Measurements from ENCODE around the gene AXIN1.
A peak's percentile ranks its signal among the peaks of the same experiment; 100 is the strongest.
"Not testable (repeated sequence)": the region's sequence is repeated elsewhere in the genome, so short reads cannot be mapped to it uniquely, and the experiment has no call there.

AXIN1 gene

GRCh38 chr16:379961-380761 lies 27.6 kb upstream of the AXIN1 start:
- H3K4me1 ChIP-seq (ENCODE audit: control insufficient read depth, insufficient read depth, low read length) = peaks cover 16% of the 10 kb centered on the region
- H3K9ac ChIP-seq (ENCODE audit: low read depth, low read length) = no peak overlapping the region
- H3K9me3 ChIP-seq (ENCODE audit: control insufficient read depth, insufficient read depth, low read length) = no peaks in the 10 kb centered on the region
- H3K27me3 ChIP-seq (ENCODE audit: control insufficient read depth, insufficient read depth, low read length) = no peaks in the 10 kb centered on the region
- peaks cover 27% of the 10 kb centered on the region for H3K36me3 ChIP-seq (ENCODE audit: control insufficient read depth, insufficient read depth, low read length)
- peak overlapping the region; percentile 39 for H3K27ac ChIP-seq (ENCODE audit: low read depth, low read length)
- H3K4me3 ChIP-seq (ENCODE audit: low read depth, low read length) = peak overlapping the region; percentile 84; the same call in 1 of the 2 replicates

DNA sequence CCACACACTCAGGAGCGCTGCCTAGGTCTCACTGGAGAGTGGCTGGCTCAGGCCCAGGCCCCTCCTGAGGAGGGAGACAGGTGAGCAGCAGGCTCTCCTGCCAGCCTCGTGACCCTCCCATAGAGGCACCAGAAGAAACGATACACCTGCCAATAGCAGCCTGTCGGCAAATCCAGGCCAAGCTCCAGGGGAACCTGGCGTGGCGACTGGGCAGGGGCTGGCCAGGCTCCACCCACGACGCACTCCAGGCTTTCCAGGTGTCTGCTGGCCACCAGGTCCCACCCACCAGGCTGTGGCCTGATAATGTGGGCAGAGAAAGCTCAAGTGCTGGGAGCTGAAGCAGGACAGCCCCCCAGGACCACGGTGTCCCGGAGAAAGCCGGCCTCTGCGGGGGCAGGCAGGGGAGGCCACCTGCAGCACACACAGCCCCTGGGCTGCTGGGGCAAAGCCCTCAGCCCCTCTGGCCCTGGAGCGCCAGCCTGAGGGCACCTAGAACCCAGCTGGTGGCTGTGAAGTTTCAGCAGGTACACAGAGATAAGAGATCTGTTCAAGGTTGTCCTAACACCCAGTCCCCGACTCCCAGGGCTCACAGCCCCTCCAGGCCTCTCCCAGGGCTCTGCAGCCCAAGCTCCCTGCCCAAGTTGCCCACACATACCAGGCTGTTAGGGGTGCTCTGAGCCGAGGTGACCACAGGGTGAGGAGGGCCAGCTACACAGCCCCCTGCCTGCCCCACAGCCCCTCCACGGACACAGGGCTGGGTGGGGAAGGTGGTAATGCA lies 26.8 kb upstream of the AXIN1 start:
- peaks cover 35% of the 10 kb centered on the region for H3K36me3 ChIP-seq (ENCODE audit: control insufficient read depth, insufficient read depth, low read length)
- H3K27ac ChIP-seq (ENCODE audit: low read depth, low read length) = peak overlapping the region; percentile 39
- H3K4me1 ChIP-seq (ENCODE audit: control insufficient read depth, insufficient read depth, low read length) = peaks cover 16% of the 10 kb centered on the region
- no peak overlapping the region; the same call in 1 of the 2 replicates for H3K4me3 ChIP-seq (ENCODE audit: low read depth, low read length)
- H3K9me3 ChIP-seq (ENCODE audit: control insufficient read depth, insufficient read depth, low read length) = no peaks in the 10 kb centered on the region
- H3K27me3 ChIP-seq (ENCODE audit: control insufficient read depth, insufficient read depth, low read length) = no peaks in the 10 kb centered on the region
- no peak overlapping the region for H3K9ac ChIP-seq (ENCODE audit: low read depth, low read length)

- Histone ChIP-seq H3K27ac (ENCODE audit: low read depth, low read length) (no peak overlapping the region), H3K9ac (ENCODE audit: low read depth, low read length) (no peak overlapping the region), H3K9me3 (ENCODE audit: control insufficient read depth, insufficient read depth, low read length) (no peaks in the 10 kb centered on the region), H3K4me3 (ENCODE audit: low read depth, low read length) (no peak overlapping the region), H3K27me3 (ENCODE audit: control insufficient read depth, insufficient read depth, low read length) (no peaks in the 10 kb centered on the region), H3K36me3 (ENCODE audit: control insufficient read depth, insufficient read depth, low read length) (peaks cover 40% of the 10 kb centered on the region), H3K4me1 (ENCODE audit: control insufficient read depth, insufficient read depth, low read length) (peaks cover 12% of the 10 kb centered on the region)
Observed at GRCh38 chr16:378821-379182, 26.3 kb upstream of the AXIN1 start.

DNA sequence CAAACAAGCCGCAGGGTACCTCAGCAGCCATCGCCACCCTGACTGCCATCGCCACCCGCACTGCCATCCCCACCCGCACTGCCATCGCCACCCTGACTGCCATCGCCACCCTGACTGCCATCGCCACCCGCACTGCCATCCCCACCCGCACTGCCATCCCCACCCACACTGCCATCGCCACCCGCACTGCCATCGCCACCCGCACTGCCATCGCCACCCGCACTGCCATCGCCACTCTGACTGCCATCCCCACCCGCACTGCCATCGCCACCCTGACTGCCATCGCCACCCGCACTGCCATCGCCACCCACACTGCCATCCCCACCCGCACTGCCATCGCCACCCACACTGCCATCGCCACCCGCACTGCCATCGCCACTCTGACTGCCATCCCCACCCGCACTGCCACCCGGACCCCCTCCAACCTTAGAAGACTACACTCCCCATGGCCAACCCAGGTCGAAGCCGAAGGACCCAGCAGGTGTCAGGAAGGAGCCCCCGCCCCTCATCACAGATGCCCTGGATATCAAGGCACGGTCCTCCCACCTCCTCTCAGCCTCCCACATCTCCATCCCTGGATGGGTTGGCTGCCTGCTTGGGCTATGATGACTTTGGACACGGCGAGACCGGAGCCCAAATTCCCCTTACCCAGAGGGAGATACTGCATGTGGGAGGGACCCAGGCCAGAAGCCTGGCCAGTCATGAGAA lies 25.7 kb upstream of the AXIN1 start:
- H3K36me3 ChIP-seq (ENCODE audit: control insufficient read depth, insufficient read depth, low read length) = peaks cover 45% of the 10 kb centered on the region
- H3K27me3 ChIP-seq (ENCODE audit: control insufficient read depth, insufficient read depth, low read length); H3K4me1 ChIP-seq (ENCODE audit: control insufficient read depth, insufficient read depth, low read length); H3K4me3 ChIP-seq (ENCODE audit: low read depth, low read length); H3K9me3 ChIP-seq (ENCODE audit: control insufficient read depth, insufficient read depth, low read length); H3K27ac ChIP-seq (ENCODE audit: low read depth, low read length); H3K9ac ChIP-seq (ENCODE audit: low read depth, low read length): not testable (repeated sequence)

- Histone ChIP-seq H3K27me3 (ENCODE audit: control insufficient read depth, insufficient read depth, low read length) (no peaks in the 10 kb centered on the region), H3K36me3 (ENCODE audit: control insufficient read depth, insufficient read depth, low read length) (peaks cover 53% of the 10 kb centered on the region), H3K27ac (ENCODE audit: low read depth, low read length) (no peak overlapping the region), H3K9me3 (ENCODE audit: control insufficient read depth, insufficient read depth, low read length) (no peaks in the 10 kb centered on the region), H3K9ac (ENCODE audit: low read depth, low read length) (no peak overlapping the region), H3K4me1 (ENCODE audit: control insufficient read depth, insufficient read depth, low read length) (peaks cover 7% of the 10 kb centered on the region; the same call in 1 of the 2 replicates), H3K4me3 (ENCODE audit: low read depth, low read length) (no peak overlapping the region)
Observed at GRCh38 chr16:377419-377951, 25.0 kb upstream of the AXIN1 start.

DNA sequence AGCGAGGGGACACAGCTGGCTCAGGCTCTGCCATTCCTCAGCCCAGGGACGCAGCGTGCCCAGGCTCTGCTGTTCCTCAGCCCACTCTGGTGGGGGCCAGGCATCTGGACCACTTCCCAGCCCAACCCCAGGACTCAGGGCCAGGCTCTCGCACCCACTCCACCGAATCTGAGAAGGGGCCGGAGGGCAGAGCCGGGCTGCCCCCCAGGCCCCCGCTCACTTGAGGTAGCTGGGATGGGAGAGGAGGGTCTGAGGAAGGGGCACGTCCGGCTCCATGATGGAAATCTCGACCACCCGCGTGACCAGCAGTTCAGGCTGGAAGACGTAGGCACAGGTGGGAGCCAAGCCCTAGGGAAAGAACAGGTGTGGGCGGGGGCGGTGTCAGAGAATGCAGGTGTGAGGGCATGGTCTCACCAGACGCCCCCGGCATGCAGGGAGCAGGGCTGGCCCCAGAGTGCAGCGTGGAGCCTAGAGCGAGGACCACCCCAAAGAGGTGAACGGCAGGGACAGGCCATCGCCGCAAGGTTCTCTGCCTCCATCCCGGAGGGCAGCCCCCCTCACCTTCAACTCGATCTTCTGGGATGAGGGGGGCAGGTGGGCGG lies 24.4 kb upstream of the AXIN1 start:
- Histone ChIP-seq H3K9ac (ENCODE audit: low read depth, low read length) (no peak overlapping the region), H3K27me3 (ENCODE audit: control insufficient read depth, insufficient read depth, low read length) (no peaks in the 10 kb centered on the region), H3K4me1 (ENCODE audit: control insufficient read depth, insufficient read depth, low read length) (peaks cover 7% of the 10 kb centered on the region; the same call in 1 of the 2 replicates), H3K27ac (ENCODE audit: low read depth, low read length) (no peak overlapping the region), H3K9me3 (ENCODE audit: control insufficient read depth, insufficient read depth, low read length) (no peaks in the 10 kb centered on the region), H3K36me3 (ENCODE audit: control insufficient read depth, insufficient read depth, low read length) (peaks cover 59% of the 10 kb centered on the region), H3K4me3 (ENCODE audit: low read depth, low read length) (no peak overlapping the region)

- Histone ChIP-seq H3K9ac (ENCODE audit: low read depth, low read length) (no peak overlapping the region), H3K27me3 (ENCODE audit: control insufficient read depth, insufficient read depth, low read length) (no peaks in the 10 kb centered on the region), H3K27ac (ENCODE audit: low read depth, low read length) (no peak overlapping the region), H3K4me1 (ENCODE audit: control insufficient read depth, insufficient read depth, low read length) (peaks cover 7% of the 10 kb centered on the region; the same call in 1 of the 2 replicates), H3K9me3 (ENCODE audit: control insufficient read depth, insufficient read depth, low read length) (no peaks in the 10 kb centered on the region), H3K4me3 (ENCODE audit: low read depth, low read length) (no peak overlapping the region), H3K36me3 (ENCODE audit: control insufficient read depth, insufficient read depth, low read length) (peaks cover 65% of the 10 kb centered on the region)
Observed at GRCh38 chr16:375927-376816, 23.6 kb upstream of the AXIN1 start.

DNA sequence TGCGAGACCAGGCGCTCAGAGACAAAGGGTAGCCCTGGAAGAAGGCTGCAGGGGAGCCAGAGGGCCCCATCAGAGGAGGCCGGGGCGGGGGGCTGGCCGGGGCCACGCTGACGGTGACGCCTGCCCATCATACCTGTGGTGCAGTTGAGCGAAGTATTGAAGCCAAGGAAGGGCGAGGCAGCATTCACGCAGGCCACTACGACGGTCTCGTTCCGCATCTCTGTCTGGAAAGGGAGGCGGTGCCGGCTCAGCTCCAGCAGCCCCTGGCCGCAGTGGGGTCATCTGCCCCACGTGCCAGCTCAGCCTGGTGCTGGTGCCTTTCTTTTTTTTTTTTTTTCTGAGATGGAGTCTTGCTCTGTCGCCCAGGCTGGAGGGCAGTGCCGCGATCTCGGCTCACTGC lies 22.7 kb upstream of the AXIN1 start:
- Histone ChIP-seq H3K9me3 (ENCODE audit: control insufficient read depth, insufficient read depth, low read length) (no peaks in the 10 kb centered on the region), H3K4me3 (ENCODE audit: low read depth, low read length) (no peak overlapping the region), H3K27me3 (ENCODE audit: control insufficient read depth, insufficient read depth, low read length) (no peaks in the 10 kb centered on the region), H3K36me3 (ENCODE audit: control insufficient read depth, insufficient read depth, low read length) (peaks cover 65% of the 10 kb centered on the region), H3K27ac (ENCODE audit: low read depth, low read length) (no peak overlapping the region), H3K9ac (ENCODE audit: low read depth, low read length) (no peak overlapping the region), H3K4me1 (ENCODE audit: control insufficient read depth, insufficient read depth, low read length) (peaks cover 7% of the 10 kb centered on the region; the same call in 1 of the 2 replicates)

GRCh38 chr16:374616-374926 lies 22.0 kb upstream of the AXIN1 start:
- H3K4me1 ChIP-seq (ENCODE audit: control insufficient read depth, insufficient read depth, low read length) = peaks cover 7% of the 10 kb centered on the region; the same call in 1 of the 2 replicates
- peaks cover 62% of the 10 kb centered on the region for H3K36me3 ChIP-seq (ENCODE audit: control insufficient read depth, insufficient read depth, low read length)

More at GRCh38 chr16:374616-374926, 22.0 kb upstream of the AXIN1 start:
- H3K27me3 ChIP-seq (ENCODE audit: control insufficient read depth, insufficient read depth, low read length) = no peaks in the 10 kb centered on the region
- no peak overlapping the region for H3K27ac ChIP-seq (ENCODE audit: low read depth, low read length)
- H3K9me3 ChIP-seq (ENCODE audit: control insufficient read depth, insufficient read depth, low read length) = no peaks in the 10 kb centered on the region
- H3K9ac ChIP-seq (ENCODE audit: low read depth, low read length) = no peak overlapping the region
- H3K4me3 ChIP-seq (ENCODE audit: low read depth, low read length) = no peak overlapping the region
